ENCODE results near the gene OXA1L. TPM values are rescaled to one million over a fixed set of nuclear protein-coding genes. Genes with fewer than 3 reads are reported as not detected.

Gene OXA1L
- total and polyA plus RNA-seq, 2 of the 13 experiments (the other 11 are each of a cell fraction or from before 2014, with no cell fraction given) = 230 to 589 TPM

DNA sequence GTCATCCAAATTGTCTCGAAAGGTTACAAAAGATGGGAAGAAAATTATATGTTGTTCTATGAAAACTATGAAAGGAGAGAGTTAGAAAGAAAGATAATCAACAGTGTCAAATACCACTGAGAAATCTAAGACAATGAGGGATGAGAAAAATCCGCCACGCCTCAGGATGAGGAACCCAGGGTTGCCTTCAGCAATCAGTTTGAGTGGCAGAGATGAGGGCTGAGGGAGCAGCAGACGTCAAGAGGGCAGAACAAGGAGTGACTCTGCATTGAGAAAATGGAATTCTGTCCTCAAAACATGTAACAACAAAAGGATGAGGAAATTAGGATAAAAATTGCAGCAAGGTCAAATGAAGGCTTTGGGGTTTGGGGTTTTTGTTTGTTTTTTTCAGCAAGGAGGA is 18.3 kb upstream of the OXA1L start (continued):
- TF ChIP-seq, protein P1, sequence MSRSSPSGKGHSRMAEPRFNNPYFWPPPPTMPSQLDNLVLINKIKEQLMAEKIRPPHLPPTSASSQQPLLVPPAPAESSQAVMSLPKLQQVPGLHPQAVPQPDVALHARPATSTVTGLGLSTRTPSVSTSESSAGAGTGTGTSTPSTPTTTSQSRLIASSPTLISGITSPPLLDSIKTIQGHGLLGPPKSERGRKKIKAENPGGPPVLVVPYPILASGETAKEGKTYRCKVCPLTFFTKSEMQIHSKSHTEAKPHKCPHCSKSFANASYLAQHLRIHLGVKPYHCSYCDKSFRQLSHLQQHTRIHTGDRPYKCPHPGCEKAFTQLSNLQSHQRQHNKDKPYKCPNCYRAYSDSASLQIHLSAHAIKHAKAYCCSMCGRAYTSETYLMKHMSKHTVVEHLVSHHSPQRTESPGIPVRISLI (CRISPR knock-in tag; IDR thresholded peaks at IDR 0.05; ENCODE audit: borderline replicate concordance) = no peak
- no peak for TF ChIP-seq ZNF224 (CRISPR knock-in tag; IDR thresholded peaks at IDR 0.05)
- TF ChIP-seq, protein P2, sequence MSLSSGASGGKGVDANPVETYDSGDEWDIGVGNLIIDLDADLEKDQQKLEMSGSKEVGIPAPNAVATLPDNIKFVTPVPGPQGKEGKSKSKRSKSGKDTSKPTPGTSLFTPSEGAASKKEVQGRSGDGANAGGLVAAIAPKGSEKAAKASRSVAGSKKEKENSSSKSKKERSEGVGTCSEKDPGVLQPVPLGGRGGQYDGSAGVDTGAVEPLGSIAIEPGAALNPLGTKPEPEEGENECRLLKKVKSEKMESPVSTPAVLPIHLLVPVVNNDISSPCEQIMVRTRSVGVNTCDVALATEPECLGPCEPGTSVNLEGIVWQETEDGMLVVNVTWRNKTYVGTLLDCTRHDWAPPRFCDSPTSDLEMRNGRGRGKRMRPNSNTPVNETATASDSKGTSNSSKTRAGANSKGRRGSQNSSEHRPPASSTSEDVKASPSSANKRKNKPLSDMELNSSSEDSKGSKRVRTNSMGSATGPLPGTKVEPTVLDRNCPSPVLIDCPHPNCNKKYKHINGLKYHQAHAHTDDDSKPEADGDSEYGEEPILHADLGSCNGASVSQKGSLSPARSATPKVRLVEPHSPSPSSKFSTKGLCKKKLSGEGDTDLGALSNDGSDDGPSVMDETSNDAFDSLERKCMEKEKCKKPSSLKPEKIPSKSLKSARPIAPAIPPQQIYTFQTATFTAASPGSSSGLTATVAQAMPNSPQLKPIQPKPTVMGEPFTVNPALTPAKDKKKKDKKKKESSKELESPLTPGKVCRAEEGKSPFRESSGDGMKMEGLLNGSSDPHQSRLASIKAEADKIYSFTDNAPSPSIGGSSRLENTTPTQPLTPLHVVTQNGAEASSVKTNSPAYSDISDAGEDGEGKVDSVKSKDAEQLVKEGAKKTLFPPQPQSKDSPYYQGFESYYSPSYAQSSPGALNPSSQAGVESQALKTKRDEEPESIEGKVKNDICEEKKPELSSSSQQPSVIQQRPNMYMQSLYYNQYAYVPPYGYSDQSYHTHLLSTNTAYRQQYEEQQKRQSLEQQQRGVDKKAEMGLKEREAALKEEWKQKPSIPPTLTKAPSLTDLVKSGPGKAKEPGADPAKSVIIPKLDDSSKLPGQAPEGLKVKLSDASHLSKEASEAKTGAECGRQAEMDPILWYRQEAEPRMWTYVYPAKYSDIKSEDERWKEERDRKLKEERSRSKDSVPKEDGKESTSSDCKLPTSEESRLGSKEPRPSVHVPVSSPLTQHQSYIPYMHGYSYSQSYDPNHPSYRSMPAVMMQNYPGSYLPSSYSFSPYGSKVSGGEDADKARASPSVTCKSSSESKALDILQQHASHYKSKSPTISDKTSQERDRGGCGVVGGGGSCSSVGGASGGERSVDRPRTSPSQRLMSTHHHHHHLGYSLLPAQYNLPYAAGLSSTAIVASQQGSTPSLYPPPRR (CRISPR knock-in tag; IDR thresholded peaks at IDR 0.05; ENCODE audit: borderline replicate concordance) = no peak
- TF ChIP-seq BRCA1 (CRISPR knock-in tag; IDR thresholded peaks at IDR 0.05) = no peak
- no peak for TF ChIP-seq SALL2 (CRISPR knock-in tag; IDR thresholded peaks at IDR 0.05)
- TF ChIP-seq MAF1 (CRISPR knock-in tag; IDR thresholded peaks at IDR 0.05; ENCODE audit: borderline replicate concordance) = no peak
- TF ChIP-seq JUN (CRISPR knock-in tag; IDR thresholded peaks at IDR 0.05) = no peak
- TF ChIP-seq ELF1 (CRISPR knock-in tag; IDR thresholded peaks at IDR 0.05) = no peak
- TF ChIP-seq, protein P3, sequence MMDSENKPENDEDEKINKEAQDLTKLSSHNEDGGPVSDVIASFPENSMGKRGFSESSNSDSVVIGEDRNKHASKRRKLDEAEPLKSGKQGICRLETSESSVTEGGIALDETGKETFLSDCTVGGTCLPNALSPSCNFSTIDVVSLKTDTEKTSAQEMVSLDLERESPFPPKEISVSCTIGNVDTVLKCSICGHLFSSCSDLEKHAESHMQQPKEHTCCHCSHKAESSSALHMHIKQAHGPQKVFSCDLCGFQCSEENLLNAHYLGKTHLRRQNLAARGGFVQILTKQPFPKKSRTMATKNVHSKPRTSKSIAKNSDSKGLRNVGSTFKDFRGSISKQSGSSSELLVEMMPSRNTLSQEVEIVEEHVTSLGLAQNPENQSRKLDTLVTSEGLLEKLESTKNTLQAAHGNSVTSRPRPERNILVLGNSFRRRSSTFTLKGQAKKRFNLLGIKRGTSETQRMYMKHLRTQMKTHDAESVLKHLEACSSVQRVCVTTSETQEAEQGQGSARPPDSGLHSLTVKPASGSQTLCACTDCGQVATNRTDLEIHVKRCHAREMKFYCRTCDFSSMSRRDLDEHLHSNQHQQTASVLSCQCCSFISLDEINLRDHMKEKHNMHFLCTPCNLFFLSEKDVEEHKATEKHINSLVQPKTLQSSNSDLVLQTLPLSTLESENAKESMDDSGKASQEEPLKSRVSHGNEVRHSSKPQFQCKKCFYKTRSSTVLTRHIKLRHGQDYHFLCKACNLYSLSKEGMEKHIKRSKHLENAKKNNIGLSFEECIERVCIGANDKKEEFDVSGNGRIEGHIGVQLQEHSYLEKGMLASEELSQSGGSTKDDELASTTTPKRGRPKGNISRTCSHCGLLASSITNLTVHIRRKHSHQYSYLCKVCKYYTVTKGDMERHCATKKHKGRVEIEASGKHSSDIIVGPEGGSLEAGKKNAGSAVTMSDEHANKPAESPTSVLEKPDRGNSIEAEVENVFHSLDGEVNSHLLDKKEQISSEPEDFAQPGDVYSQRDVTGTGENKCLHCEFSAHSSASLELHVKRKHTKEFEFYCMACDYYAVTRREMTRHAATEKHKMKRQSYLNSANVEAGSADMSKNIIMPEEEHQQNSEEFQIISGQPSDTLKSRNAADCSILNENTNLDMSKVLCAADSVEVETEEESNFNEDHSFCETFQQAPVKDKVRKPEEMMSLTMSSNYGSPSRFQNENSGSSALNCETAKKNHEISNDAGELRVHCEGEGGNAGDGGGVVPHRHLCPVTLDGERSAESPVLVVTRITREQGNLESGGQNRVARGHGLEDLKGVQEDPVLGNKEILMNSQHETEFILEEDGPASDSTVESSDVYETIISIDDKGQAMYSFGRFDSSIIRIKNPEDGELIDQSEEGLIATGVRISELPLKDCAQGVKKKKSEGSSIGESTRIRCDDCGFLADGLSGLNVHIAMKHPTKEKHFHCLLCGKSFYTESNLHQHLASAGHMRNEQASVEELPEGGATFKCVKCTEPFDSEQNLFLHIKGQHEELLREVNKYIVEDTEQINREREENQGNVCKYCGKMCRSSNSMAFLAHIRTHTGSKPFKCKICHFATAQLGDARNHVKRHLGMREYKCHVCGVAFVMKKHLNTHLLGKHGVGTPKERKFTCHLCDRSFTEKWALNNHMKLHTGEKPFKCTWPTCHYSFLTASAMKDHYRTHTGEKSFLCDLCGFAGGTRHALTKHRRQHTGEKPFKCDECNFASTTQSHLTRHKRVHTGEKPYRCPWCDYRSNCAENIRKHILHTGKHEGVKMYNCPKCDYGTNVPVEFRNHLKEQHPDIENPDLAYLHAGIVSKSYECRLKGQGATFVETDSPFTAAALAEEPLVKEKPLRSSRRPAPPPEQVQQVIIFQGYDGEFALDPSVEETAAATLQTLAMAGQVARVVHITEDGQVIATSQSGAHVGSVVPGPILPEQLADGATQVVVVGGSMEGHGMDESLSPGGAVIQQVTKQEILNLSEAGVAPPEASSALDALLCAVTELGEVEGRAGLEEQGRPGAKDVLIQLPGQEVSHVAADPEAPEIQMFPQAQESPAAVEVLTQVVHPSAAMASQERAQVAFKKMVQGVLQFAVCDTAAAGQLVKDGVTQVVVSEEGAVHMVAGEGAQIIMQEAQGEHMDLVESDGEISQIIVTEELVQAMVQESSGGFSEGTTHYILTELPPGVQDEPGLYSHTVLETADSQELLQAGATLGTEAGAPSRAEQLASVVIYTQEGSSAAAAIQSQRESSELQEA (CRISPR knock-in tag; IDR thresholded peaks at IDR 0.05; ENCODE audit: not compliant biosample characterization) = no peak
- no peak for TF ChIP-seq JDP2 (CRISPR knock-in tag; IDR thresholded peaks at IDR 0.05; ENCODE audit: borderline replicate concordance)
- TF ChIP-seq HIVEP1 (CRISPR knock-in tag; IDR thresholded peaks at IDR 0.05) = no peak

Data from HepG2 (cell line).